SK-N-SH treated with all-trans-retinoic acid at 6 μM for 48 hours (cell line): Measurements from ENCODE around the gene NAT16.

Experiments
- ESRRG ChIP-seq: fragments of 250-450 bp; sonication (Bioruptor Pico); IDR thresholded peaks from 2 replicates; pipeline ENCODE4 v1.6.1; 2021; ENCODE audit warnings: mild to moderate bottlenecking
- PPARA ChIP-seq: fragments of 250-450 bp; sonication (Bioruptor Pico); IDR thresholded peaks from 2 replicates; pipeline ENCODE4 v1.5.0; 2020; ENCODE audit warnings: mild to moderate bottlenecking, borderline replicate concordance
- RARB ChIP-seq: fragments of 250-450 bp; sonication (Bioruptor Pico); IDR thresholded peaks from 2 replicates; pipeline ENCODE4 v1.8.0; 2021; ENCODE audit warnings: mild to moderate bottlenecking, moderate library complexity
- TOX ChIP-seq: fragments of 250-450 bp; sonication (Bioruptor Pico); IDR thresholded peaks from 2 replicates; pipeline ENCODE4 v1.8.0; 2021; ENCODE audit warnings: mild to moderate bottlenecking, moderate library complexity, borderline replicate concordance
- ZC3H10 ChIP-seq: fragments of 250-450 bp; sonication (Bioruptor Pico); IDR thresholded peaks from 2 replicates; pipeline ENCODE4 v1.5.1; 2021; ENCODE audit warnings: mild to moderate bottlenecking, moderate library complexity
- ZFP3 ChIP-seq: fragments of 250-450 bp; sonication (Bioruptor Pico); IDR thresholded peaks from 2 replicates; pipeline ENCODE4 v1.5.0; 2020; ENCODE audit warnings: mild to moderate bottlenecking, moderate library complexity
- ZFP30 ChIP-seq: fragments of 450-650 bp; formaldehyde crosslinking; IDR thresholded peaks from 2 replicates; pipeline ENCODE4 v1.5.0; 2022; ENCODE audit warnings: mild to moderate bottlenecking, moderate library complexity
- TF ChIP-seq, protein P1 (sequence below): fragments of 250-450 bp; sonication (Bioruptor Pico); IDR thresholded peaks from 2 replicates; pipeline ENCODE4 v1.5.1; 2020; ENCODE audit warnings: low read depth, mild to moderate bottlenecking, moderate library complexity
- TF ChIP-seq, protein P2 (sequence below): fragments of 250-450 bp; sonication (Bioruptor Pico); IDR thresholded peaks from 2 replicates; pipeline ENCODE4 v1.8.0; 2020; ENCODE audit warnings: mild to moderate bottlenecking, moderate library complexity, borderline replicate concordance

DNA sequence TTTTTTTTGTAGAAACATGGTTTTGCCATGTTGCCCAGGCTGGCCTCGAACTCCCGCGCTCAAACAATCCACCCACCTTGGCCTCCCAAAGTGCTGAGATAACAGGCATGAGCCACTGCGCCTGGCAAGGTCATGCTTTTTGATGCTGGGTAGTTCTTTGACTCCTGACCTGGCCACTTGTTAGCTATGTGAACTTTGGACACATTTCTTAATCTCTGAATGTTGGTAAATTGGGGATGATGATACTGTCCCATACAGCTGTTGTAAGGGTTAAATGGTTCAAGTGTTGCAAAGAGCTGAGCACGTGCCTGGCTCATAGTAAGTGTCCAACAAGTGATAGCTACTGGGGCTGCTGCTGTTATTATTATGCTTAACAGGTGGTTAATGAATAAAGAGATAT lies 40.2 kb upstream of the NAT16 start:
- TF ChIP-seq ZFP30 (CRISPR knock-in tag) (no peak), ZFP3 (CRISPR knock-in tag) (no peak), ESRRG (CRISPR knock-in tag) (no peak), PPARA (CRISPR knock-in tag) (no peak), RARB (CRISPR knock-in tag) (no peak), TOX (CRISPR knock-in tag) (no peak), ZC3H10 (CRISPR knock-in tag) (no peak)
- TF ChIP-seq, protein P1, sequence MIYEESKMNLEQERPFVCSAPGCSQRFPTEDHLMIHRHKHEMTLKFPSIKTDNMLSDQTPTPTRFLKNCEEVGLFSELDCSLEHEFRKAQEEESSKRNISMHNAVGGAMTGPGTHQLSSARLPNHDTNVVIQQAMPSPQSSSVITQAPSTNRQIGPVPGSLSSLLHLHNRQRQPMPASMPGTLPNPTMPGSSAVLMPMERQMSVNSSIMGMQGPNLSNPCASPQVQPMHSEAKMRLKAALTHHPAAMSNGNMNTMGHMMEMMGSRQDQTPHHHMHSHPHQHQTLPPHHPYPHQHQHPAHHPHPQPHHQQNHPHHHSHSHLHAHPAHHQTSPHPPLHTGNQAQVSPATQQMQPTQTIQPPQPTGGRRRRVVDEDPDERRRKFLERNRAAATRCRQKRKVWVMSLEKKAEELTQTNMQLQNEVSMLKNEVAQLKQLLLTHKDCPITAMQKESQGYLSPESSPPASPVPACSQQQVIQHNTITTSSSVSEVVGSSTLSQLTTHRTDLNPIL = no peak
- TF ChIP-seq, protein P2, sequence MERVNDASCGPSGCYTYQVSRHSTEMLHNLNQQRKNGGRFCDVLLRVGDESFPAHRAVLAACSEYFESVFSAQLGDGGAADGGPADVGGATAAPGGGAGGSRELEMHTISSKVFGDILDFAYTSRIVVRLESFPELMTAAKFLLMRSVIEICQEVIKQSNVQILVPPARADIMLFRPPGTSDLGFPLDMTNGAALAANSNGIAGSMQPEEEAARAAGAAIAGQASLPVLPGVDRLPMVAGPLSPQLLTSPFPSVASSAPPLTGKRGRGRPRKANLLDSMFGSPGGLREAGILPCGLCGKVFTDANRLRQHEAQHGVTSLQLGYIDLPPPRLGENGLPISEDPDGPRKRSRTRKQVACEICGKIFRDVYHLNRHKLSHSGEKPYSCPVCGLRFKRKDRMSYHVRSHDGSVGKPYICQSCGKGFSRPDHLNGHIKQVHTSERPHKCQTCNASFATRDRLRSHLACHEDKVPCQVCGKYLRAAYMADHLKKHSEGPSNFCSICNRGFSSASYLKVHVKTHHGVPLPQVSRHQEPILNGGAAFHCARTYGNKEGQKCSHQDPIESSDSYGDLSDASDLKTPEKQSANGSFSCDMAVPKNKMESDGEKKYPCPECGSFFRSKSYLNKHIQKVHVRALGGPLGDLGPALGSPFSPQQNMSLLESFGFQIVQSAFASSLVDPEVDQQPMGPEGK (CRISPR knock-in tag) = no peak
